ENCODE measurements around the gene SLC25A39.

DNA sequence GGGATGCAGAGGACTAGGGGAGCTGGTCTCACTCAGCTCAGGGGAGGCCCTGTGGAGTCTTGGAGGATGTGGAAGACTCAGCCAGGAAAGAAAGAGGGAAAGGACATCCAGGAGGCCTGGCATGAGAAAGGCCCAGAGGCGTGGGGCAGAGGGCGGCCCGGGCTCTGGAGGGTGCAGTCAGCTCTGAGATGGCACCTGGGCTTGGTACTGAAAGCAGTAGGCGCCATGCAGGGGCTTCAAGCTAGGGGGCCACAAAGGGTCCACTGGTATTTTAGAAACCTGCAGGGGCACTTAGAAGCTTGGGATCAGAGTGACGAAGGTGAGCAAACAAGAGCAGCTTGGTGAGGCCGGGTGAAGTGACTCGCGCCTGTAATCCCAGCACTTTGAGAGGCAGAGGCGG is 33.4 kb upstream of the SLC25A39 start:
- TF ChIP-seq, protein P1, sequence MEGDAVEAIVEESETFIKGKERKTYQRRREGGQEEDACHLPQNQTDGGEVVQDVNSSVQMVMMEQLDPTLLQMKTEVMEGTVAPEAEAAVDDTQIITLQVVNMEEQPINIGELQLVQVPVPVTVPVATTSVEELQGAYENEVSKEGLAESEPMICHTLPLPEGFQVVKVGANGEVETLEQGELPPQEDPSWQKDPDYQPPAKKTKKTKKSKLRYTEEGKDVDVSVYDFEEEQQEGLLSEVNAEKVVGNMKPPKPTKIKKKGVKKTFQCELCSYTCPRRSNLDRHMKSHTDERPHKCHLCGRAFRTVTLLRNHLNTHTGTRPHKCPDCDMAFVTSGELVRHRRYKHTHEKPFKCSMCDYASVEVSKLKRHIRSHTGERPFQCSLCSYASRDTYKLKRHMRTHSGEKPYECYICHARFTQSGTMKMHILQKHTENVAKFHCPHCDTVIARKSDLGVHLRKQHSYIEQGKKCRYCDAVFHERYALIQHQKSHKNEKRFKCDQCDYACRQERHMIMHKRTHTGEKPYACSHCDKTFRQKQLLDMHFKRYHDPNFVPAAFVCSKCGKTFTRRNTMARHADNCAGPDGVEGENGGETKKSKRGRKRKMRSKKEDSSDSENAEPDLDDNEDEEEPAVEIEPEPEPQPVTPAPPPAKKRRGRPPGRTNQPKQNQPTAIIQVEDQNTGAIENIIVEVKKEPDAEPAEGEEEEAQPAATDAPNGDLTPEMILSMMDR (IDR thresholded peaks at IDR 0.05), result no peak
- no peak for TF ChIP-seq POLR2A (IDR thresholded peaks at IDR 0.05)

Measured in body of pancreas (tissue), 4 donors.